NB4 (cell line): ENCODE results near the gene LEUTX.
"Not testable (repeated sequence)": the region's sequence is repeated elsewhere in the genome, so short reads cannot be mapped to it uniquely, and the experiment has no call there.

Experiments
- POLR2A ChIP-seq: IDR thresholded peaks from 2 replicates; pipeline ENCODE4 v1.6.1; 2011; ENCODE audit warnings: mild to moderate bottlenecking; ENCODE audit not compliant: insufficient read length; ENCODE audit errors: extremely low read depth
- TF ChIP-seq, protein P1 (sequence below): IDR thresholded peaks from one replicate; pipeline ENCODE4 v1.5.1; 2012; ENCODE audit warnings: low read depth, low read length

DNA sequence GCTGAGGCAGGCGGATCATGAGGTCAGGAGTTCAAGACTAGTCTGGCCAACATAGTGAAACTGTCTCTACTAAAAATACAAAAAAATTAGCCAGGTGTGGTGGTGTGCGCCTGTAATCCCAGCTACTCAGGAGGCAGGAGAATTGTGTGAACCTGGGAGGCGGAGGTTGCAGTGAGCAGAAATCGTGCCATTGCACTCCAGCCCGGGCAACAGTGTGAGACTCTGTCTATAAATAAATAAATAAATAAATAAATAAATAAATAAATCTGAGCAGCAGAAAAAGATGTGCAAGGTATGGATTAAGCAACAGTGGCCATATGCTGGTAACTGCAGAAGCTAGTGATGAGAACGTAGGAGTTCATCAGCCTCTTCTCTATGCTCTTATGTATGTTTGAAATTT, 35.5 kb downstream of the LEUTX start:
- TF ChIP-seq POLR2A: not testable (repeated sequence)
- TF ChIP-seq, protein P1, sequence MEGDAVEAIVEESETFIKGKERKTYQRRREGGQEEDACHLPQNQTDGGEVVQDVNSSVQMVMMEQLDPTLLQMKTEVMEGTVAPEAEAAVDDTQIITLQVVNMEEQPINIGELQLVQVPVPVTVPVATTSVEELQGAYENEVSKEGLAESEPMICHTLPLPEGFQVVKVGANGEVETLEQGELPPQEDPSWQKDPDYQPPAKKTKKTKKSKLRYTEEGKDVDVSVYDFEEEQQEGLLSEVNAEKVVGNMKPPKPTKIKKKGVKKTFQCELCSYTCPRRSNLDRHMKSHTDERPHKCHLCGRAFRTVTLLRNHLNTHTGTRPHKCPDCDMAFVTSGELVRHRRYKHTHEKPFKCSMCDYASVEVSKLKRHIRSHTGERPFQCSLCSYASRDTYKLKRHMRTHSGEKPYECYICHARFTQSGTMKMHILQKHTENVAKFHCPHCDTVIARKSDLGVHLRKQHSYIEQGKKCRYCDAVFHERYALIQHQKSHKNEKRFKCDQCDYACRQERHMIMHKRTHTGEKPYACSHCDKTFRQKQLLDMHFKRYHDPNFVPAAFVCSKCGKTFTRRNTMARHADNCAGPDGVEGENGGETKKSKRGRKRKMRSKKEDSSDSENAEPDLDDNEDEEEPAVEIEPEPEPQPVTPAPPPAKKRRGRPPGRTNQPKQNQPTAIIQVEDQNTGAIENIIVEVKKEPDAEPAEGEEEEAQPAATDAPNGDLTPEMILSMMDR: not testable (repeated sequence)
